Right forelimb (tissue), 1 donor: ENCODE data around the gene SMPD3.
"Not testable (repeated sequence)": the region's sequence is repeated elsewhere in the genome, so short reads cannot be mapped to it uniquely, and the experiment has no call there.

Experiments
- DNase-seq: peaks from one replicate; pipeline ENCODE4 v3.0.0-alpha.2; 2018

SMPD3 gene

GRCh38 chr16:68448360-68448970 is at the start of gene SMPD3:
SMPD3 (minus strand) TSS chr16:68448508; CDS start chr16:68372181, 76,327 bp downstream.
- DNase-seq, result peak; percentile 96

GRCh38 chr16:68496689-68497088 is 48.4 kb upstream of the SMPD3 start:
- peak; percentile 29 for DNase-seq

GRCh38 chr16:68494261-68494660 is 46.0 kb upstream of the SMPD3 start:
- DNase-seq, result not testable (repeated sequence)

GRCh38 chr16:68493412-68494070 is 45.2 kb upstream of the SMPD3 start:
- DNase-seq, result peak; percentile 23

GRCh38 chr16:68492543-68493411 is 44.5 kb upstream of the SMPD3 start:
- DNase-seq, result peak; percentile 20

GRCh38 chr16:68492151-68492542 is 43.8 kb upstream of the SMPD3 start:
- DNase-seq, result peak; percentile 30

- DNase-seq, result no peak
Measured at GRCh38 chr16:68491576-68491950, 43.3 kb upstream of the SMPD3 start.

- no peak for DNase-seq
Measured at GRCh38 chr16:68490829-68491575, 42.7 kb upstream of the SMPD3 start.

- DNase-seq, result no peak
Measured at GRCh38 chr16:68490358-68490757, 42.0 kb upstream of the SMPD3 start.

GRCh38 chr16:68488554-68488953 is 40.2 kb upstream of the SMPD3 start:
- no peak for DNase-seq

GRCh38 chr16:68487669-68488068 is 39.4 kb upstream of the SMPD3 start:
- no peak for DNase-seq

GRCh38 chr16:68487203-68487514 is 38.9 kb upstream of the SMPD3 start:
- no peak for DNase-seq

- DNase-seq, result no peak
Measured at GRCh38 chr16:68486502-68487202, 38.3 kb upstream of the SMPD3 start.

GRCh38 chr16:68481636-68482035 is 33.3 kb upstream of the SMPD3 start:
- DNase-seq, result no peak

- peak; percentile 3 for DNase-seq
Measured at GRCh38 chr16:68480084-68480995, 32.0 kb upstream of the SMPD3 start.

GRCh38 chr16:68479271-68479670 is 31.0 kb upstream of the SMPD3 start:
- DNase-seq, result no peak

- DNase-seq, result no peak
Measured at GRCh38 chr16:68478526-68479250, 30.4 kb upstream of the SMPD3 start.

GRCh38 chr16:68475071-68475470 is 26.8 kb upstream of the SMPD3 start:
- DNase-seq, result no peak

- no peak for DNase-seq
Measured at GRCh38 chr16:68473358-68474070, 25.2 kb upstream of the SMPD3 start.

GRCh38 chr16:68472581-68472980 is 24.3 kb upstream of the SMPD3 start:
- DNase-seq, result no peak
